Panc1 (cell line): ENCODE measurements around the gene NUCB2. TPM values are rescaled to one million over a fixed set of nuclear protein-coding genes. Genes with fewer than 3 reads are reported as not detected.
A peak's percentile ranks its signal among the peaks of the same experiment; 100 is the strongest.
"Not testable (repeated sequence)": the region's sequence is repeated elsewhere in the genome, so short reads cannot be mapped to it uniquely, and the experiment has no call there.

Source experiments
- ATAC-seq: fragments of 200-7000 bp; cut with Tn5 transposase; 2 replicates; pipeline ENCODE4 v1.9.1; 2020; ENCODE audit warnings: mild to moderate bottlenecking, moderate library complexity
- BruUV-seq: library from RNA; stranded (reverse); fragments of 400-500 nt; replicated peaks from 2 replicates; lab custom pipeline; 2021; lab: Mats Ljungman, UMichigan
- CTCF ChIA-PET: fragments of 300-600 bp; sonication (Branson Sonifier 250); formaldehyde crosslinking; loops from one replicate; lab custom pipeline; 2022; ENCODE audit warnings: antibody characterized with exemption; lab: Charles Lee
- POLR2A ChIA-PET: fragments of 300-600 bp; sonication (Branson Sonifier 250); formaldehyde crosslinking; loops from one replicate; lab custom pipeline; 2022; ENCODE audit warnings: antibody characterized with exemption; lab: Charles Lee
- DNase-seq: peaks from one replicate; pipeline ENCODE4 v3.0.0-alpha.2; 2010; ENCODE audit warnings: low read depth, low spot score
- H3K27ac ChIP-seq: 2 replicates; pipeline ENCODE4 v1.5.1; 2011; ENCODE audit warnings: mild to moderate bottlenecking, low read length, inconsistent platforms
- H3K27me3 ChIP-seq: fragments of 200-500 bp; sonication (Bioruptor generic); 2 replicates; pipeline ENCODE4 v1.6.0; 2014; ENCODE audit warnings: low read length, inconsistent platforms; ENCODE audit not compliant: control insufficient read depth, insufficient read depth
- H3K36me3 ChIP-seq: fragments of 200-500 bp; sonication (Bioruptor generic); 2 replicates; pipeline ENCODE4 v1.5.1; 2014; ENCODE audit warnings: inconsistent platforms, mild to moderate bottlenecking, low read length, moderate library complexity; ENCODE audit not compliant: control insufficient read depth, insufficient read depth
- H3K4me1 ChIP-seq: 2 replicates; pipeline ENCODE4 v1.5.1; 2011; ENCODE audit warnings: inconsistent platforms, mild to moderate bottlenecking, low read length, moderate library complexity; ENCODE audit not compliant: control insufficient read depth, insufficient read depth
- H3K4me3 ChIP-seq, 2 experiments: 2 replicates each; pipeline ENCODE4 v1.5.1; 2011 to 2012; ENCODE audit warnings: low read depth in 2 of 2, low read length in 2 of 2, mild to moderate bottlenecking in 2 of 2, inconsistent platforms in 1 of 2, moderate library complexity in 1 of 2
- H3K9me3 ChIP-seq: fragments of 200-500 bp; sonication (Bioruptor generic); 2 replicates; pipeline ENCODE4 v1.5.1; 2014; ENCODE audit warnings: low read depth, mild to moderate bottlenecking, inconsistent platforms, low read length, moderate library complexity; ENCODE audit not compliant: control insufficient read depth, insufficient read depth
- CTCF ChIP-seq: fragments of 450-650 bp; IDR thresholded peaks from 2 replicates; pipeline ENCODE4 v1.5.1; 2017; ENCODE audit warnings: mild to moderate bottlenecking
- POLR2AphosphoS5 ChIP-seq: IDR thresholded peaks from 2 replicates; pipeline ENCODE4 v1.6.1; 2012; ENCODE audit warnings: mild to moderate bottlenecking, low read depth, low read length, moderate library complexity
- REST ChIP-seq, 2 experiments: IDR thresholded peaks; 2 replicates each; pipeline ENCODE4 v1.6.1; 2011 to 2012; ENCODE audit warnings: low read depth in 2 of 2, control low read depth in 1 of 2, low read length in 1 of 2, mild to moderate bottlenecking in 1 of 2, moderate library complexity in 1 of 2; ENCODE audit not compliant: insufficient read depth in 1 of 2
- SIN3A ChIP-seq: IDR thresholded peaks from 2 replicates; pipeline ENCODE4 v1.6.1; 2012; ENCODE audit warnings: low read depth, mild to moderate bottlenecking, low read length, moderate library complexity, borderline replicate concordance; ENCODE audit not compliant: insufficient read depth
- TCF7L2 ChIP-seq: IDR thresholded peaks from 2 replicates; pipeline ENCODE4 v1.6.1; 2011; ENCODE audit warnings: mild to moderate bottlenecking, low read depth, low read length, inconsistent platforms
- in situ Hi-C: cut with HindIII; loops from 2 replicates; pipeline ENCODE4 v1.10.0; 2016; ENCODE audit warnings: low sequenced_read_pairs, low pct_unique_long_range_greater_than_20kb
- intact Hi-C: fragments of 100-400 bp; cut with micrococcal nuclease; formaldehyde crosslinking; loops from one replicate; pipeline ENCODE4 v1.10.0; 2022; ENCODE audit not compliant: unreplicated experiment
- total RNA-seq: library from RNA; stranded (reverse); gene quantifications from one replicate; pipeline ENCODE4 v1.2.1, GENCODE V29; 2021; ENCODE audit not compliant: unreplicated experiment

The NUCB2 gene
- total RNA-seq, 1 experiment from 2014 or later = 62.2 TPM

DNA sequence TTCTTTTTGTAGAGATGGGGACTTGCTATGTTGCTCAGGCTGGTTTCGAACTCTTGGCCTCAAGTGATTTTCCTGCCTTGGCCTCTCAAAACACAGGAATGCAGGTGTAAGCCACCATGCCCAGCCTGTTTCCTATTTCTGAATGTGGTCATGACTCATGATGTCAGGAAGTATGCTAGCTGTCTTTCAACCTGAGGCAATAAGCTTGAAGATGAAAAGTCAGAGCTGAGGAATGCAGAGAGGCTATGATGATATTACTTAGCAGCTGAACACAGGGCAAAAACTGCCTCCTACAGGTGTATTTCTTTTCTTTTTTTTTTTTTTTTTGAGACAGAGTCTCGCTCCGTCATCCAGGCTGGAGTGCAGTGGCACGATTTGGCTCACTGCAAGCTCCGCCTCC lies 9.0 kb upstream of the NUCB2 start:
- in situ Hi-C loops (no loop called here), intact Hi-C loops (no loop called here)
- no TSS peak for BruUV-seq
- TF ChIP-seq SIN3A = no peak
- TF ChIP-seq REST (IDR thresholded peaks at IDR 0.05; ENCODE audit: insufficient read depth in 1 of 2, low read depth in 2 of 2, low read length in 1 of 2) = no peak
- no peak for TF ChIP-seq TCF7L2
- TF ChIP-seq CTCF = no peak
- TF ChIP-seq POLR2AphosphoS5 = no peak
- no peaks in the 10 kb centered on the region for H3K27me3 ChIP-seq
- H3K4me3 ChIP-seq = no peak overlapping the region
- no peaks in the 10 kb centered on the region for H3K9me3 ChIP-seq
- ChIA-PET CTCF (interaction anchor here (0.6 to 0.7 kb wide), 2 partner anchors 20 to 122 kb away, joined by 4 to 5 read pairs; no protein-coding TSS in a partner anchor), POLR2A (no interaction called here)
- no peaks in the 10 kb centered on the region for H3K36me3 ChIP-seq
- H3K4me1 ChIP-seq = no peaks in the 10 kb centered on the region
- DNase-seq (peak; percentile 90), ATAC-seq (peak; percentile 92)
- H3K27ac ChIP-seq = no peak overlapping the region

GRCh38 chr11:17268500-17268899 lies 8.0 kb upstream of the NUCB2 start:
- H3K4me1 ChIP-seq, ATAC-seq, H3K36me3 ChIP-seq, DNase-seq, H3K27ac ChIP-seq, BruUV-seq, H3K27me3 ChIP-seq, H3K4me3 ChIP-seq, CTCF ChIA-PET, in situ Hi-C loops, H3K9me3 ChIP-seq, intact Hi-C loops, POLR2A ChIA-PET: not testable (repeated sequence)

- ChIA-PET POLR2A (no interaction called here), CTCF (no interaction called here)
- no peak for DNase-seq
- Histone ChIP-seq H3K9me3 (no peaks in the 10 kb centered on the region), H3K27me3 (no peaks in the 10 kb centered on the region), H3K4me1 (no peaks in the 10 kb centered on the region), H3K27ac (no peak overlapping the region), H3K4me3 (no peak overlapping the region), H3K36me3 (no peaks in the 10 kb centered on the region)
- ATAC-seq = no peak
- BruUV-seq = no TSS peak
- intact Hi-C loops (no loop called here), in situ Hi-C loops (no loop called here)
- TF ChIP-seq SIN3A (no peak), POLR2AphosphoS5 (no peak), CTCF (no peak), TCF7L2 (no peak), REST (IDR thresholded peaks at IDR 0.05; ENCODE audit: insufficient read depth in 1 of 2, low read depth in 2 of 2, low read length in 1 of 2) (no peak)
Measured at GRCh38 chr11:17268902-17269301, 7.6 kb upstream of the NUCB2 start.
